IPS-NIHi11 (cell line): ENCODE data around the gene GABBR2.
"Not testable (repeated sequence)": the region's sequence is repeated elsewhere in the genome, so short reads cannot be mapped to it uniquely, and the experiment has no call there.

ENCODE experiments used
- DNase-seq: peaks from one replicate; pipeline ENCODE4 v3.0.0; 2012; ENCODE audit warnings: mixed read lengths, low spot score

GABBR2 gene

GRCh38 chr9:98515506-98516204 lies 193.1 kb downstream of the GABBR2 start:
- DNase-seq, result no peak

GRCh38 chr9:98514841-98515240 lies 193.9 kb downstream of the GABBR2 start:
- no peak for DNase-seq

GRCh38 chr9:98508217-98508919 lies 200.4 kb downstream of the GABBR2 start:
- not testable (repeated sequence) for DNase-seq

- DNase-seq, result no peak
These were observed 202.2 kb downstream of the GABBR2 start for GRCh38 chr9:98506422-98507054.

- no peak for DNase-seq
These were observed 204.1 kb downstream of the GABBR2 start for GRCh38 chr9:98504298-98505282.

GRCh38 chr9:98503867-98504266 lies 204.9 kb downstream of the GABBR2 start:
- DNase-seq, result no peak

- peak; percentile 55 for DNase-seq
These were observed 205.8 kb downstream of the GABBR2 start for GRCh38 chr9:98502976-98503325.

GRCh38 chr9:98502311-98502975 lies 206.3 kb downstream of the GABBR2 start:
- no peak for DNase-seq

- no peak for DNase-seq
These were observed 206.9 kb downstream of the GABBR2 start for GRCh38 chr9:98501819-98502218.

GRCh38 chr9:98501259-98501658 lies 207.5 kb downstream of the GABBR2 start:
- not testable (repeated sequence) for DNase-seq

GRCh38 chr9:98500337-98500919 lies 208.3 kb downstream of the GABBR2 start:
- no peak for DNase-seq

GRCh38 chr9:98495530-98495929 lies 213.2 kb downstream of the GABBR2 start:
- no peak for DNase-seq

- no peak for DNase-seq
These were observed 213.9 kb downstream of the GABBR2 start for GRCh38 chr9:98494852-98495251.

GRCh38 chr9:98491828-98492227 lies 216.9 kb downstream of the GABBR2 start:
- no peak for DNase-seq

- DNase-seq, result no peak
These were observed 217.5 kb downstream of the GABBR2 start for GRCh38 chr9:98491231-98491651.

- peak; percentile 33 for DNase-seq
These were observed 220.0 kb downstream of the GABBR2 start for GRCh38 chr9:98488571-98489312.

- no peak for DNase-seq
These were observed 223.0 kb downstream of the GABBR2 start for GRCh38 chr9:98485706-98486105.

- no peak for DNase-seq
These were observed 224.6 kb downstream of the GABBR2 start for GRCh38 chr9:98484162-98484561.

- no peak for DNase-seq
These were observed 226.5 kb downstream of the GABBR2 start for GRCh38 chr9:98482226-98482625.

GRCh38 chr9:98481676-98482075 lies 227.1 kb downstream of the GABBR2 start:
- DNase-seq, result no peak
